DMS53 treated with DMSO at 0.1 percent for 48 hours (cell line): ENCODE data around the gene DPM2.

ENCODE experiments used
- DNase-seq: peaks from one replicate; lab custom pipeline; 2025; ENCODE audit not compliant: unreplicated experiment; lab: John Stamatoyannopoulos, UW

DPM2 gene

GRCh38 chr9:127937388-127938297, at the start of gene DPM2:
Gene DPM2 (minus strand): TSS chr9:127937854. CDS start chr9:127937820, 34 bp downstream.
- peak; percentile 89 for DNase-seq

GRCh38 chr9:127987103-127987614, 49.5 kb upstream of the DPM2 start:
- DNase-seq = peak; percentile 56

GRCh38 chr9:127985011-127985410, 47.4 kb upstream of the DPM2 start:
- no peak for DNase-seq

- no peak for DNase-seq
Measured at GRCh38 chr9:127983847-127984289, 46.2 kb upstream of the DPM2 start.

- DNase-seq = no peak
Measured at GRCh38 chr9:127982912-127983311, 45.3 kb upstream of the DPM2 start.

GRCh38 chr9:127981559-127982121, 44.0 kb upstream of the DPM2 start:
- no peak for DNase-seq

GRCh38 chr9:127980706-127981558, 43.3 kb upstream of the DPM2 start, which contains the start of gene EEIG1:
Gene EEIG1 (minus strand): TSS chr9:127980989. CDS start chr9:127980137, 852 bp downstream.
- peak; percentile 82 for DNase-seq

GRCh38 chr9:127980060-127980705, 42.5 kb upstream of the DPM2 start:
- peak; percentile 44 for DNase-seq

GRCh38 chr9:127979333-127980059, 41.8 kb upstream of the DPM2 start:
- DNase-seq = peak; percentile 61

- no peak for DNase-seq
Measured at GRCh38 chr9:127979015-127979332, 41.3 kb upstream of the DPM2 start.

- no peak for DNase-seq
Measured at GRCh38 chr9:127977884-127978647, 40.4 kb upstream of the DPM2 start.

GRCh38 chr9:127977009-127977883, 39.6 kb upstream of the DPM2 start:
- peak; percentile 28 for DNase-seq

- peak; percentile 90 for DNase-seq
Measured at GRCh38 chr9:127976498-127976897, 38.8 kb upstream of the DPM2 start.

- DNase-seq = no peak
Measured at GRCh38 chr9:127975376-127976315, 38.0 kb upstream of the DPM2 start.

GRCh38 chr9:127974769-127975261, 37.2 kb upstream of the DPM2 start:
- DNase-seq = no peak

- DNase-seq = no peak
Measured at GRCh38 chr9:127974001-127974768, 36.5 kb upstream of the DPM2 start.
